HL-60/S4 (cell line): ENCODE results near the gene GARIN5B.

ENCODE experiments used
- in situ Hi-C: fragments of 300-500 bp; cut with MboI; formaldehyde crosslinking; loops from 2 replicates; pipeline ENCODE4 v1.14.3; 2022; ENCODE audit warnings: low sequenced_read_pairs

GARIN5B gene

GRCh38 chr19:55372316-55373081 lies 9.4 kb upstream of the GARIN5B start:
- in situ Hi-C loops: no loop called here

- in situ Hi-C loops: no loop called here
These were observed 7.4 kb upstream of the GARIN5B start, which contains the start of gene IL11 for GRCh38 chr19:55370305-55370988. Gene IL11 (minus strand): TSS chr19:55370463. CDS start chr19:55370310, 153 bp downstream.

- in situ Hi-C loops: no loop called here
These were observed 6.7 kb upstream of the GARIN5B start for GRCh38 chr19:55369653-55370304.

GRCh38 chr19:55368701-55369563 lies 5.9 kb upstream of the GARIN5B start:
- in situ Hi-C loops: no loop called here

GRCh38 chr19:55368106-55368505 lies 5.0 kb upstream of the GARIN5B start:
- in situ Hi-C loops: no loop called here

- in situ Hi-C loops: no loop called here
These were observed 3.7 kb upstream of the GARIN5B start for GRCh38 chr19:55366790-55367189.

GRCh38 chr19:55365964-55366363 lies 2.9 kb upstream of the GARIN5B start:
- in situ Hi-C loops: no loop called here

- in situ Hi-C loops: no loop called here
These were observed 2.2 kb upstream of the GARIN5B start for GRCh38 chr19:55365245-55365644.

- in situ Hi-C loops: no loop called here
These were observed 678 bp downstream of the GARIN5B start for GRCh38 chr19:55362174-55362989.

GRCh38 chr19:55360902-55361301 lies 2.2 kb downstream of the GARIN5B start:
- in situ Hi-C loops: no loop called here

- in situ Hi-C loops: no loop called here
These were observed 3.8 kb downstream of the GARIN5B start for GRCh38 chr19:55358943-55359908.

GRCh38 chr19:55358493-55358892 lies 4.6 kb downstream of the GARIN5B start:
- in situ Hi-C loops: no loop called here

- in situ Hi-C loops: no loop called here
These were observed 7.7 kb downstream of the GARIN5B start for GRCh38 chr19:55355213-55355821.

- in situ Hi-C loops: no loop called here
These were observed 8.3 kb downstream of the GARIN5B start, which contains the start of gene COX6B2 for GRCh38 chr19:55354698-55355212. Gene COX6B2 (minus strand): TSS chr19:55354719. CDS start chr19:55354521, 198 bp downstream.

- in situ Hi-C loops: no loop called here
These were observed 9.0 kb downstream of the GARIN5B start for GRCh38 chr19:55353803-55354697.

GRCh38 chr19:55353356-55353802 lies 9.7 kb downstream of the GARIN5B start:
- in situ Hi-C loops: no loop called here

- in situ Hi-C loops: no loop called here
These were observed 10.4 kb downstream of the GARIN5B start for GRCh38 chr19:55352549-55353145.
